Parathyroid adenoma (tissue), 2 donors: ENCODE results near the gene LURAP1L.

ENCODE experiments used
- H2AFZ ChIP-seq: fragments of 300-600 bp; sonication (generic); one replicate; pipeline ENCODE4 v1.7.0; 2017; ENCODE audit warnings: antibody characterized with exemption, mild to moderate bottlenecking
- H3K27ac ChIP-seq: fragments of 300-600 bp; sonication (generic); one replicate; pipeline ENCODE4 v1.7.0; 2017
- H3K27me3 ChIP-seq: fragments of 300-600 bp; sonication (generic); one replicate; pipeline ENCODE4 v1.7.0; 2017; ENCODE audit warnings: low read length; ENCODE audit not compliant: control insufficient read depth, insufficient read depth
- H3K36me3 ChIP-seq: fragments of 300-600 bp; sonication (generic); one replicate; pipeline ENCODE4 v1.7.0; 2017; ENCODE audit warnings: low read length; ENCODE audit not compliant: control insufficient read depth, insufficient read depth
- H3K4me1 ChIP-seq: fragments of 300-600 bp; sonication (generic); one replicate; pipeline ENCODE4 v1.7.0; 2017; ENCODE audit warnings: control low read depth
- H3K4me2 ChIP-seq: fragments of 300-600 bp; sonication (generic); one replicate; pipeline ENCODE4 v1.7.0; 2017; ENCODE audit warnings: low read length
- H3K4me3 ChIP-seq: fragments of 300-600 bp; sonication (generic); one replicate; pipeline ENCODE4 v1.7.0; 2017; ENCODE audit warnings: low read depth, low read length
- H3K79me2 ChIP-seq: fragments of 300-600 bp; sonication (generic); one replicate; pipeline ENCODE4 v1.7.0; 2017; ENCODE audit warnings: control low read depth
- H3K9ac ChIP-seq: fragments of 300-600 bp; sonication (generic); one replicate; pipeline ENCODE4 v1.7.0; 2017; ENCODE audit warnings: mild to moderate bottlenecking
- H3K9me3 ChIP-seq: fragments of 300-600 bp; sonication (generic); one replicate; pipeline ENCODE4 v1.7.0; 2017; ENCODE audit warnings: low read length; ENCODE audit not compliant: control insufficient read depth
- TF ChIP-seq, protein P1 (sequence below): fragments of 300-600 bp; sonication (generic); IDR thresholded peaks from one replicate; pipeline ENCODE4 v1.7.0; 2017; ENCODE audit warnings: antibody characterized with exemption, mild to moderate bottlenecking
- donor health status: primary hyperparathyroidism.

Gene LURAP1L

DNA sequence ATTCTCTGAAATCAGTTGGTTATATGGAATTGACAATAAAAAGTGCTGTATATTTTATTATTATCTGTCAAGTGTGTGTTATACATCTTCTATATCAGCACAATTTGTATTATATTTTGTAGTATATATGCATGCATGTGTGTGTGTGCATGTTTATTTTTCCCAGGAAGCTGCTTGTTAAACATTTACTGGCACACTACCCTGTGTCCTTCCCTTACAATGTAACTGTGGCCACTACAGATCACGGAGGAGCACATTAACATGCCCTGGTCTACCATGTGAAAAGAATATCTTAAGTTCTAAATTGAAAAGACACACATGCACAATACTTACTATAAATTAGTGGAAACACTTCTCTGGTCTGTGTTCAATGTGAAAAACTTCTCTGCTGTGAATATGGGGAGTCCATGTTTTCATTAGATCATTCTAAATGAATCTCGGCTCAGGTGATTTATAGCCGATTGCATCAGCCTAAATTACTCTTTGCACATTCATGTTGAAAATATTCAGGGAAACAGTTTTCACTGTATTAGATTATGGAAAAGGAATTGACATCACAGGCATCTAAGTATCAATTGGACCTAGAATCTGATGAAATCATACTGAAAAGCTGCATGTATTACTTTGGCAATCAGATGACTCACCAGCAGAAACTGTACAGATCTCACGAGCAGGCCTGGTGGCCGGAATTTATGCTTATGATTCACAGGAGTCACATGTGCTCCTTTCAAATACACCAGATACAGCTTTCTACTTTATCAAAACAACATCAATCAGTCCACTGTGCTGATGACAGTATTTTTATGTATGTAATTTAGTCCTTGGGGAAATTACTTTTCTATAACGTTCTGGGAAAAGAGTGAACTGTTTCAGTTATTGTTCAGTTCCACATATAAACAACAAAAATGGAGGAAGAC, 39.4 kb downstream of the LURAP1L start:
- Histone ChIP-seq H3K27ac (no peak overlapping the region), H2AFZ (no peak overlapping the region)

DNA sequence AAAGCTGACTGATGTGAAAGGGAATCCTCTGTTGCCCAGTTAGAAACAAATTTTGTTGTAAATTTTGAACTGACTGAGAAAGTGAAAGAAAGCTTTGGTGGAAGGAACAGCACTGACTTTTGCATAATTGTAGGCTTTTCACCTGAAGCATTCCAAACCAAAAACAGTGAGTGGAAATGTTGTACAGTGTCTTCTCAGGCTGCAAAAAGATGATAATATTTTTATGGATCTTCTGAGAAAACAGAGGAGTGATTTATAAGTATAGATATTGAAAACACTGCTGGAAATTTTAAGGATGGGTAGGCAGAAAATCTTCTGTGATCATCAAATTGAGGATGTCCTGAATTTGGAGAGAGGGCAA, 40.0 kb downstream of the LURAP1L start:
- Histone ChIP-seq H3K27me3 (no peaks in the 10 kb centered on the region), H3K27ac (no peak overlapping the region), H3K9me3 (no peaks in the 10 kb centered on the region), H3K4me3 (no peak overlapping the region), H3K4me1 (no peaks in the 10 kb centered on the region), H3K4me2 (no peak overlapping the region), H3K9ac (no peak overlapping the region), H2AFZ (no peak overlapping the region), H3K79me2 (no peaks in the 10 kb centered on the region), H3K36me3 (no peaks in the 10 kb centered on the region)
- TF ChIP-seq, protein P1, sequence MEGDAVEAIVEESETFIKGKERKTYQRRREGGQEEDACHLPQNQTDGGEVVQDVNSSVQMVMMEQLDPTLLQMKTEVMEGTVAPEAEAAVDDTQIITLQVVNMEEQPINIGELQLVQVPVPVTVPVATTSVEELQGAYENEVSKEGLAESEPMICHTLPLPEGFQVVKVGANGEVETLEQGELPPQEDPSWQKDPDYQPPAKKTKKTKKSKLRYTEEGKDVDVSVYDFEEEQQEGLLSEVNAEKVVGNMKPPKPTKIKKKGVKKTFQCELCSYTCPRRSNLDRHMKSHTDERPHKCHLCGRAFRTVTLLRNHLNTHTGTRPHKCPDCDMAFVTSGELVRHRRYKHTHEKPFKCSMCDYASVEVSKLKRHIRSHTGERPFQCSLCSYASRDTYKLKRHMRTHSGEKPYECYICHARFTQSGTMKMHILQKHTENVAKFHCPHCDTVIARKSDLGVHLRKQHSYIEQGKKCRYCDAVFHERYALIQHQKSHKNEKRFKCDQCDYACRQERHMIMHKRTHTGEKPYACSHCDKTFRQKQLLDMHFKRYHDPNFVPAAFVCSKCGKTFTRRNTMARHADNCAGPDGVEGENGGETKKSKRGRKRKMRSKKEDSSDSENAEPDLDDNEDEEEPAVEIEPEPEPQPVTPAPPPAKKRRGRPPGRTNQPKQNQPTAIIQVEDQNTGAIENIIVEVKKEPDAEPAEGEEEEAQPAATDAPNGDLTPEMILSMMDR = no peak

More for the DNA sequence above, 39.4 kb downstream of the LURAP1L start:
- Histone ChIP-seq H3K4me2 (no peak overlapping the region), H3K36me3 (no peaks in the 10 kb centered on the region), H3K27me3 (no peaks in the 10 kb centered on the region), H3K4me3 (no peak overlapping the region), H3K9me3 (no peaks in the 10 kb centered on the region), H3K4me1 (no peaks in the 10 kb centered on the region), H3K79me2 (no peaks in the 10 kb centered on the region), H3K9ac (no peak overlapping the region)
- TF ChIP-seq, protein P1 = no peak

GRCh38 chr9:12815888-12816287, 41.1 kb downstream of the LURAP1L start:
- Histone ChIP-seq H3K36me3 (no peaks in the 10 kb centered on the region), H3K9me3 (no peaks in the 10 kb centered on the region), H3K9ac (no peak overlapping the region), H3K27ac (no peak overlapping the region), H3K4me2 (no peak overlapping the region), H3K4me3 (no peak overlapping the region), H2AFZ (no peak overlapping the region), H3K79me2 (no peaks in the 10 kb centered on the region), H3K4me1 (no peaks in the 10 kb centered on the region), H3K27me3 (no peaks in the 10 kb centered on the region)
- TF ChIP-seq, protein P1 = no peak

DNA sequence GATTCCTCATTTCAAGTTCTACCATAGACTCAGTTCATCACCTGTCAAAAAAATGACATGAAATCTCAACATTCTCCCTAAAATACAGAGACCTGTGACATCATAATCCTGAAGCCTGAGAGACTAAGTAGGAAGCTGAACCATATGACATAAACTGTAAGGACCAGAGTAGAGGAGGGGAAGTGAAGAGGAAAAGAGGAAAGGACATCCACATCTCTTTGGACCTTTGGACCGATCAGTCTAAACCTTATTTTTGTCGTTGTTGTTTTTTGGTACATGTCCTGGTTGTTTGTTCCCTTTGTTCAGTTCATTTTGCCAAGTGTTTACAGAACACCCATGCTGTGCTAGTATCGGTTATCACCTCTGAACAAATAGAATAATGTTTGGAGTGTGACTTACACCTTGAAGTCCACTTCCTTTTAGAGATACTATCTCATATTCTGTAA, 41.9 kb downstream of the LURAP1L start:
- H3K9ac ChIP-seq = no peak overlapping the region
- no peak overlapping the region for H3K27ac ChIP-seq
- H3K4me1 ChIP-seq = no peaks in the 10 kb centered on the region

More for the DNA sequence above, 41.9 kb downstream of the LURAP1L start:
- no peak overlapping the region for H3K4me2 ChIP-seq
- no peaks in the 10 kb centered on the region for H3K79me2 ChIP-seq
- H3K4me3 ChIP-seq = no peak overlapping the region
- TF ChIP-seq, protein P1 = no peak
- H3K27me3 ChIP-seq = no peaks in the 10 kb centered on the region
- H3K9me3 ChIP-seq = no peaks in the 10 kb centered on the region
- H3K36me3 ChIP-seq = no peaks in the 10 kb centered on the region
- no peak overlapping the region for H2AFZ ChIP-seq
